ENCODE data around the gene NSD1.
A peak's percentile ranks its signal among the peaks of the same experiment; 100 is the strongest.

NSD1 gene

DNA sequence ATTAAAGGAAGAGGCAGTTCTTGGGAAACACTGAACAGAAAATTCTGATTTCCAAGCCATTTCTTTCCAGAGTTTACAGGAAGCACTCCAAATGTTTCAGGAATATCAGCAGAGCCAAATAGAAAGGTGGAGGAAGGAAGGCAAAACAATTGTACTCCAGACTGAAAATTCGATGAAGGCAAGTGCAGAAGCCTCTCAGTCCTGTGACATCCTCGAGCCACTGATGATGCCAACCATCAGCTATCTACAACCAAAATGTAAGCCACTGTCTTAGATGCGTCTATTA is 215.7 kb downstream of the NSD1 start:
- no peak overlapping the region for H3K4me3 ChIP-seq (replicated peaks; ENCODE audit: insufficient read depth, low read length)
- no peak for DNase-seq (ENCODE audit: low read depth in 1 of 2, low spot score in 1 of 2)
- TF ChIP-seq POLR2AphosphoS5 (IDR thresholded peaks at IDR 0.05; ENCODE audit: low read depth): no peak
- TF ChIP-seq, protein P1, sequence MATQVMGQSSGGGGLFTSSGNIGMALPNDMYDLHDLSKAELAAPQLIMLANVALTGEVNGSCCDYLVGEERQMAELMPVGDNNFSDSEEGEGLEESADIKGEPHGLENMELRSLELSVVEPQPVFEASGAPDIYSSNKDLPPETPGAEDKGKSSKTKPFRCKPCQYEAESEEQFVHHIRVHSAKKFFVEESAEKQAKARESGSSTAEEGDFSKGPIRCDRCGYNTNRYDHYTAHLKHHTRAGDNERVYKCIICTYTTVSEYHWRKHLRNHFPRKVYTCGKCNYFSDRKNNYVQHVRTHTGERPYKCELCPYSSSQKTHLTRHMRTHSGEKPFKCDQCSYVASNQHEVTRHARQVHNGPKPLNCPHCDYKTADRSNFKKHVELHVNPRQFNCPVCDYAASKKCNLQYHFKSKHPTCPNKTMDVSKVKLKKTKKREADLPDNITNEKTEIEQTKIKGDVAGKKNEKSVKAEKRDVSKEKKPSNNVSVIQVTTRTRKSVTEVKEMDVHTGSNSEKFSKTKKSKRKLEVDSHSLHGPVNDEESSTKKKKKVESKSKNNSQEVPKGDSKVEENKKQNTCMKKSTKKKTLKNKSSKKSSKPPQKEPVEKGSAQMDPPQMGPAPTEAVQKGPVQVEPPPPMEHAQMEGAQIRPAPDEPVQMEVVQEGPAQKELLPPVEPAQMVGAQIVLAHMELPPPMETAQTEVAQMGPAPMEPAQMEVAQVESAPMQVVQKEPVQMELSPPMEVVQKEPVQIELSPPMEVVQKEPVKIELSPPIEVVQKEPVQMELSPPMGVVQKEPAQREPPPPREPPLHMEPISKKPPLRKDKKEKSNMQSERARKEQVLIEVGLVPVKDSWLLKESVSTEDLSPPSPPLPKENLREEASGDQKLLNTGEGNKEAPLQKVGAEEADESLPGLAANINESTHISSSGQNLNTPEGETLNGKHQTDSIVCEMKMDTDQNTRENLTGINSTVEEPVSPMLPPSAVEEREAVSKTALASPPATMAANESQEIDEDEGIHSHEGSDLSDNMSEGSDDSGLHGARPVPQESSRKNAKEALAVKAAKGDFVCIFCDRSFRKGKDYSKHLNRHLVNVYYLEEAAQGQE (IDR thresholded peaks at IDR 0.05; ENCODE audit: insufficient replicate concordance, low read depth): no peak
- TF ChIP-seq SPI1 (IDR thresholded peaks at IDR 0.05; ENCODE audit: borderline replicate concordance, low read depth): no peak
- no peak for TF ChIP-seq GABPA (IDR thresholded peaks at IDR 0.05; ENCODE audit: low read depth)
- TF ChIP-seq, protein P2, sequence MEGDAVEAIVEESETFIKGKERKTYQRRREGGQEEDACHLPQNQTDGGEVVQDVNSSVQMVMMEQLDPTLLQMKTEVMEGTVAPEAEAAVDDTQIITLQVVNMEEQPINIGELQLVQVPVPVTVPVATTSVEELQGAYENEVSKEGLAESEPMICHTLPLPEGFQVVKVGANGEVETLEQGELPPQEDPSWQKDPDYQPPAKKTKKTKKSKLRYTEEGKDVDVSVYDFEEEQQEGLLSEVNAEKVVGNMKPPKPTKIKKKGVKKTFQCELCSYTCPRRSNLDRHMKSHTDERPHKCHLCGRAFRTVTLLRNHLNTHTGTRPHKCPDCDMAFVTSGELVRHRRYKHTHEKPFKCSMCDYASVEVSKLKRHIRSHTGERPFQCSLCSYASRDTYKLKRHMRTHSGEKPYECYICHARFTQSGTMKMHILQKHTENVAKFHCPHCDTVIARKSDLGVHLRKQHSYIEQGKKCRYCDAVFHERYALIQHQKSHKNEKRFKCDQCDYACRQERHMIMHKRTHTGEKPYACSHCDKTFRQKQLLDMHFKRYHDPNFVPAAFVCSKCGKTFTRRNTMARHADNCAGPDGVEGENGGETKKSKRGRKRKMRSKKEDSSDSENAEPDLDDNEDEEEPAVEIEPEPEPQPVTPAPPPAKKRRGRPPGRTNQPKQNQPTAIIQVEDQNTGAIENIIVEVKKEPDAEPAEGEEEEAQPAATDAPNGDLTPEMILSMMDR (IDR thresholded peaks at IDR 0.05; ENCODE audit: insufficient read depth, low read length): no peak
- H3K27ac ChIP-seq (replicated peaks): no peak overlapping the region
- no peaks in the 10 kb centered on the region for H3K27me3 ChIP-seq (ENCODE audit: insufficient read depth, poor library complexity, severe bottlenecking)

DNA sequence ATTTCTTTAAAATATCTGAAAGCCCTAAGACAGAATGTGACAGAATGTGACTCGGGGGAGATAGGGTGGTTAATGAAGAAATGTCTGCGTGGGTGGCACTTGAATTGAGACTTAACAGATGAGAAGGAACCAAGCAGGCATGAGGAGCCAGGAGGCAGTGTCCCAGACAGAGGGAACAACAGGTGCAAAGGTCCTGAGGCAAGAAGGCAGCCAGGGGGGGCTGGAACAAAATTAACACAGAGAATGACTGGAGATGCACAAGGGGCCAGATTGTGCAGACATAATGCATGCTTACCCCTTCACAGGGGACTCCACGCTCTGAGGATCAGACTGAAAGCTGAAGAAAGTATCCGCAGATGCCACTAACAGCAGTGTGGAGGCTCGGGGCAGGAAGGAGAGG is 216.2 kb downstream of the NSD1 start:
- Histone ChIP-seq H3K4me3 (replicated peaks; ENCODE audit: insufficient read depth, low read length) (peak overlapping the region; percentile 90), H3K27ac (replicated peaks) (no peak overlapping the region), H3K27me3 (ENCODE audit: insufficient read depth, poor library complexity, severe bottlenecking) (no peaks in the 10 kb centered on the region)
- TF ChIP-seq, protein P2 (IDR thresholded peaks at IDR 0.05; ENCODE audit: insufficient read depth, low read length): no peak
- TF ChIP-seq GABPA (IDR thresholded peaks at IDR 0.05; ENCODE audit: low read depth) (no peak), POLR2AphosphoS5 (IDR thresholded peaks at IDR 0.05; ENCODE audit: low read depth) (no peak), SPI1 (IDR thresholded peaks at IDR 0.05; ENCODE audit: borderline replicate concordance, low read depth) (no peak)
- TF ChIP-seq, protein P1 (IDR thresholded peaks at IDR 0.05; ENCODE audit: insufficient replicate concordance, low read depth): no peak
- no peak for DNase-seq (ENCODE audit: low read depth in 1 of 2, low spot score in 1 of 2)
